Measurements from ENCODE around the gene SOCS1. TPM values are rescaled to one million over a fixed set of nuclear protein-coding genes. Genes with fewer than 3 reads are reported as not detected.

The SOCS1 gene
- total RNA-seq, 5 donors from 2014 or later (not counting 1 experiment from before 2014, with no cell fraction given), result 49.2 to 67.2 (median 54.5) TPM

DNA sequence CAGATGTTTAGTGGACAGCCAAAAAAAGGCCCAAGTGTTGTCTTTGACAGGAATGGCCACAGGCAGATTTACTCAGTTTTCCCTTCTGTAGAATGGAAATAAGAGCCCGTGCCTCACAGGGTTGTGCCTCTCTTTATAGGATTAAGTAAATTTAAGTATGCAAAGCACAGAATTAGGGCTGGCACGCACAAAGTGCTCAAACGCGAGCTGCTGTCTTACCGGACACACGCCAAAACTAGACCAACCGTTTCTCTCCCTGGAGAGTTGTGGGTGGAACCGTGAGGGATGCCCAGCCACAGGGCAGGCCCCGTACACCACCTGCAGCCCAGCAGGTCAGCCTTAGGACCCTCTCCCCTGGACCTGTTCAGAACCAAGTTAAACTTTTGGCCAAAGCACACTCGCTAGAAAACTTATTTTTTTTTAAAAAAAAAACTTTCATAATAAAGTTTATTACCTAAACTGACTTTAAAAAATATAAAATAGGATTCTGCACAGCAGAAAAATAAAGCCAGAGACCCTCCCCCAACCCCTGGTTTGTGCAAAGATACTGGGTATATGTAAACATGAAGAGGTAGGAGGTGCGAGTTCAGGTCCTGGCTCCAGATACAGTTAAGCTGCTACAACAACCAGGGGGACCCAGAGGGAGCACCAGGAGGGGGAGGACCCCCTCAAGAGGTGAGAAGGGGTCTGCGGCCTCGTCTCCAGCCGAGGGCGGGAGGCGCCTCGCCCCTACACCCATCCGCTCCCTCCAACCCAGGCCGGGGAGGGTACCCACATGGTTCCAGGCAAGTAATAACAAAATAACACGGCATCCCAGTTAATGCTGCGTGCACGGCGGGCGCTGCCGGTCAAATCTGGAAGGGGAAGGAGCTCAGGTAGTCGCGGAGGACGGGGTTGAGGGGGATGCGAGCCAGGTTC is 1.8 kb downstream of the SOCS1 start:
- Histone ChIP-seq H3K4me1 (ENCODE audit: control insufficient read depth in 1 of 2, extremely low read depth in 1 of 2, insufficient read depth in 2 of 2, low read length in 2 of 2) (peaks cover 41 to 64% of the 10 kb centered on the region in 2 experiments), H3K27ac (ENCODE audit: low read length) (peak overlapping the region; percentile 24), H3K27me3 (replicated peaks in 1 of 2; ENCODE audit: control insufficient read depth in 2 of 2, extremely low read depth in 1 of 2, insufficient read depth in 2 of 2, low read length in 1 of 2) (no peaks in the 10 kb centered on the region), H3K36me3 (ENCODE audit: control insufficient read depth in 2 of 2, extremely low read depth in 1 of 2, insufficient read depth in 1 of 2, low read length in 1 of 2) (no peaks in the 10 kb centered on the region), H3K9me3 (no peaks in the 10 kb centered on the region), H3K4me3 (ENCODE audit: control insufficient read depth in 1 of 2, extremely low read depth in 1 of 2, low read length in 1 of 2) (peak overlapping the region; percentile 62 to 64)
- Mint-ChIP-seq H3K9me3 (no peaks in the 10 kb centered on the region), H3K27me3 (no peaks in the 10 kb centered on the region), H3K36me3 (peaks cover 19% of the 10 kb centered on the region), H3K4me1 (peaks cover 57 to 63% (median 59%) of the 10 kb centered on the region in 3 donors), H3K4me3 (peak overlapping the region; percentile 81 to 92 (median 87)), H3K27ac (peak overlapping the region; percentile 92)
- peak in 1 of 4 experiments; percentile 0 for ATAC-seq (replicated peaks in 1 of 4)
- ChIA-PET POLR2A (interaction anchor here (0.7 to 0.8 kb wide), 4 partner anchors 21 to 543 kb away, joined by 3 to 4 read pairs (median 3); no protein-coding TSS in a partner anchor), CTCF (interaction anchor here (0.6 to 3.1 kb wide), 10 partner anchors 9 to 312 kb away, joined by 3 to 30 read pairs (median 4); partner anchors contain the start of gene DEXI (in 1 of the 2))
- 7% methylated on average over 16 of the region's 29 CpGs for WGBS (ENCODE audit: insufficient coverage)
- DNase-seq, result peak in 3 of 35 experiments; percentile 18 to 33 (median 30)

DNA sequence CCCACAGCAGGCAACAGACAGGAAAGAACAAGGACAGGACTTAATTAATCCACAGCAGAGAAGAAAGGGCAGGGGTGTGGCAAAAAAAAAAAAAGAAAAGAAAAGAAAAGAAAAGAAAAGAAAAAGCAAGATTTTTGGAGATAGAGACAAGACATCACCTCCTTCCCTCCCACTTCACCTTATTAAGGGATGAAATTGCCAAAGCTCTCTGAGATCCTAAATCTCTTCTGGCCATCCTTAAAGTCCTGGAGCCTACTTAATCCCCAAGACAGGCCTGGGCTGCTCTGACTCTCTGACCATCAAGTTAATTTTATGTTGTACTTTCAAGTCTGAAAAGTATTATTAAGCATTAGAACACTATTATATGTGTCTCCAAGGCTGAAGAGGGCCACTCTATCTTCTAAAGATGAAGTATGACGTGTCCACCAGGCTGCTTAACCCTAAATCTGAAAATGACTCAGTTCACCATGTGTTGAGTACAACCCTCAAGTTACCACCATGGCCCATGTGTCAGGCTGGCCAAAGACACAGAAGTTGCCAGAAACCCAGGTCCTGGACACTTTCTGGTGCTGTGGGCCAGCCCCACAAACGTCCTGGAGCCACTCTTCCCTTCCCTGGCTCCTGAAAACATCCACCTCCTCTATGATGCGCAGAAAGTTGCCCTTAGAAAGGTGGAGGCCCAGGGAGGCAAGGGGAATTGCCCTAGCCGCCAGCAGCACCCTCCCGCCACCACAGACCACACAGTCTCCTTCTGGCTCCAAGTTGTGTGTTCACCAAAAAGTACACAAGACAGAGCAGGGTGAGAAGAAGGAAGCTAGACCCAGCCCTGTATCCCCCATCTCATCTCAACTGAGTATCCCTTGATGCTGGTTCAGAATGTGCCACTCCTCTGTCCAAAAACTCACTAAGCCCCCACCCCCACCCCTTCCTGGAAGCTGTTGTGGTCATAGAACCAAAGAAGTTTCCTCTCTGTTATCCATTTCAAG is 2.7 kb downstream of the SOCS1 start:
- peak overlapping the region; percentile 62 to 64 for H3K4me3 ChIP-seq (ENCODE audit: control insufficient read depth in 1 of 2, extremely low read depth in 1 of 2, low read length in 1 of 2)
- ATAC-seq (replicated peaks in 1 of 4) (no peak), DNase-seq (peak in 31 of 35 experiments; percentile 24 to 71 (median 44))
- H3K27ac ChIP-seq (ENCODE audit: low read length), result no peak overlapping the region
- no peaks in the 10 kb centered on the region for H3K36me3 ChIP-seq (ENCODE audit: control insufficient read depth in 2 of 2, extremely low read depth in 1 of 2, insufficient read depth in 1 of 2, low read length in 1 of 2)
- ChIA-PET CTCF (interaction anchor here in 1 of 2 donors (0.6 to 3.1 kb wide), 4 partner anchors 20 to 45 kb away, joined by 4 to 30 read pairs (median 7); no protein-coding TSS in a partner anchor), POLR2A (no interaction called here)
- Mint-ChIP-seq H3K4me3 (peak overlapping the region; percentile 81 to 92 (median 87)), H3K4me1 (peaks cover 49 to 58% (median 53%) of the 10 kb centered on the region in 3 donors), H3K9me3 (no peaks in the 10 kb centered on the region), H3K27ac (peak overlapping the region; percentile 92), H3K27me3 (no peaks in the 10 kb centered on the region), H3K36me3 (peaks cover 19% of the 10 kb centered on the region)
- peaks cover 37 to 54% of the 10 kb centered on the region in 2 experiments for H3K4me1 ChIP-seq (ENCODE audit: control insufficient read depth in 1 of 2, extremely low read depth in 1 of 2, insufficient read depth in 2 of 2, low read length in 2 of 2)
- 60% methylated on average over 1 of the region's 5 CpGs for WGBS (ENCODE audit: insufficient coverage)
- no peaks in the 10 kb centered on the region for H3K9me3 ChIP-seq
- no peaks in the 10 kb centered on the region for H3K27me3 ChIP-seq (replicated peaks in 1 of 2; ENCODE audit: control insufficient read depth in 2 of 2, extremely low read depth in 1 of 2, insufficient read depth in 2 of 2, low read length in 1 of 2)

DNA sequence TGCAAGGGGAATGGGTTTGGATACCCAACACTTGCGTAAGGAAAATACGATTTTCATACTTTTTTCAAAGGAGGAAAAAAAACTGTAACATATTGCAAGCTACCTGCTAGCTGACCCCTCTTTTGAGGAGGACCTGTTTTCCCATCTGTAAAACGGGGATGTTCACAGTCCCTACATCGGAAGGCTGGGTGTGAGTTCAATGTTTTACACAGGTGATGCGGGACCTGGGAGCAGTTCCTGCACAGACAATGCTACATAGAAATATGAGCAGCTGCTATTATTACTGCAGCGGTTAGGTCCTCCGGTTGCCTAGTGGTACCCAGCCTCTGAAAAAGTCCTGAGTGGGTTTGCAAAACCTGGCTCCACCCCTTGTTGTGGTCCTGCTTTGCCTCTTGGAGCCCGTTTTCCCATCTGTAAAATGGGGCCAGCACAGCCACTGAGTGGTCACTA is 3.5 kb downstream of the SOCS1 start:
- peak overlapping the region; percentile 11 to 44 for H3K4me3 ChIP-seq (ENCODE audit: control insufficient read depth in 1 of 2, extremely low read depth in 1 of 2, low read length in 1 of 2)
- Mint-ChIP-seq H3K27me3 (no peaks in the 10 kb centered on the region), H3K9me3 (no peaks in the 10 kb centered on the region), H3K27ac (peak overlapping the region; percentile 92), H3K4me1 (peaks cover 43 to 52% (median 47%) of the 10 kb centered on the region in 3 donors), H3K36me3 (peaks cover 19% of the 10 kb centered on the region), H3K4me3 (peak overlapping the region; percentile 81 to 92 (median 87))
- no peaks in the 10 kb centered on the region for H3K36me3 ChIP-seq (ENCODE audit: control insufficient read depth in 2 of 2, extremely low read depth in 1 of 2, insufficient read depth in 1 of 2, low read length in 1 of 2)
- H3K27ac ChIP-seq (ENCODE audit: low read length), result peak overlapping the region; percentile 61
- DNase-seq (peak in 2 of 35 experiments; percentile 21 to 27), ATAC-seq (replicated peaks in 1 of 4) (no peak)
- 95% methylated on average over 4 of the region's 8 CpGs for WGBS (ENCODE audit: insufficient coverage)
- CTCF ChIA-PET, result interaction anchor here in 1 of 2 donors (0.6 to 1.7 kb wide), 5 partner anchors 19 to 288 kb away, joined by 3 to 10 read pairs (median 4); no protein-coding TSS in a partner anchor
- H3K27me3 ChIP-seq (replicated peaks in 1 of 2; ENCODE audit: control insufficient read depth in 2 of 2, extremely low read depth in 1 of 2, insufficient read depth in 2 of 2, low read length in 1 of 2), result no peaks in the 10 kb centered on the region
- POLR2A ChIA-PET, result interaction anchor here (0.9 to 1.0 kb wide), 3 partner anchors 27 to 46 kb away, joined by 3 to 5 read pairs (median 3); no protein-coding TSS in a partner anchor
- H3K4me1 ChIP-seq (ENCODE audit: control insufficient read depth in 1 of 2, extremely low read depth in 1 of 2, insufficient read depth in 2 of 2, low read length in 2 of 2), result peaks cover 33 to 46% of the 10 kb centered on the region in 2 experiments
- H3K9me3 ChIP-seq, result no peaks in the 10 kb centered on the region

DNA sequence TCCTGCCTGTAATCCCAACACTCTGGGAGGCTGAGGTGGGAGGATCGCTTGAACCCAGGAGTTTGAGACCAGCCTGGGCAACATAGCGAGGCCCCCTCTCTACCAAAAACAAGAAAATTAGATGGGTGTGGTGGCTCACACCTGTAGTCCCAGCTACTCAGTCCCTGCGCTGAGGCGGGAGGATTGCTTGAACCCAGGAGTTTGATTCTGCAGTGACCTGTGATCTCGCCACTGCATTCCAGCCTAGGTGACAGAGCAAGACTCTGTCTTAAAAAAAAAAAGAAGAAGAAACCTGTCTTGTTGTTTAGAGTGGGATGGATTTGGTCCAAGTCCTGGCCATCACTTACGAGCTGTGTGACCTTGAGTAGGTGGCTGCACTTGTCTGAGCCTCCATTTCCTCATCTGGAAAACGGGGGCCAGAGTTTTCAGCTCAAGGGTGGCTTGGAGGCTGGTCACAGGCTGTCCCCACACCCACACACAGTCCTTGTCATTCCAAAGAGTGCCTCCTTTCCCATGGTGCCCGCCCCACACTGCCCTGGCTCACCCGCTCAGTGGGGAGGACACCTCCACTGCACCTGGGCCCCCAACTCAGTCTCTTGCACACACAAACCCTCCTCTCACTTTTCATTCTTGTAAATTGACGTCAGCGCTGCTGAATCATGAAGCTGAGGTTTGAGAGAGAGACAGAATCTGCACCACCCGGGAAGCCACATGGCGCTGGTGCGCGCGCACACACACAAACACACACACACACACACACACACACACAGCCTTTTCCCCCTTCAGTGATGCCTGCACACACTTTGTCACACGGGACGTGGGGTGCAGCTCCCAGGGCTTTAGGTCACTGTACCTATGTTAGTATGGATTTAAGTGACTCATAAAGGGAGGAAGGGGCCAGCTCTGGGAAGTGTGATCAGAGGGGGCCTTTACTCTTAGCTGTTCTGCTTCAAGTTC is 4.2 kb downstream of the SOCS1 start:
- Mint-ChIP-seq H3K4me3 (peak overlapping the region; percentile 81 to 92 (median 87)), H3K27ac (peak overlapping the region; percentile 92), H3K27me3 (no peaks in the 10 kb centered on the region), H3K9me3 (no peaks in the 10 kb centered on the region), H3K4me1 (peaks cover 36 to 45% (median 40%) of the 10 kb centered on the region in 3 donors), H3K36me3 (peaks cover 19% of the 10 kb centered on the region)
- Histone ChIP-seq H3K9me3 (no peaks in the 10 kb centered on the region), H3K4me1 (ENCODE audit: control insufficient read depth in 1 of 2, extremely low read depth in 1 of 2, insufficient read depth in 2 of 2, low read length in 2 of 2) (peaks cover 26 to 39% of the 10 kb centered on the region in 2 experiments), H3K36me3 (ENCODE audit: control insufficient read depth in 2 of 2, extremely low read depth in 1 of 2, insufficient read depth in 1 of 2, low read length in 1 of 2) (no peaks in the 10 kb centered on the region), H3K27me3 (replicated peaks in 1 of 2; ENCODE audit: control insufficient read depth in 2 of 2, extremely low read depth in 1 of 2, insufficient read depth in 2 of 2, low read length in 1 of 2) (no peaks in the 10 kb centered on the region), H3K4me3 (ENCODE audit: control insufficient read depth in 1 of 2, extremely low read depth in 1 of 2, low read length in 1 of 2) (peak overlapping the region; percentile 11 to 18), H3K27ac (ENCODE audit: low read length) (peak overlapping the region; percentile 61)
- POLR2A ChIA-PET, result interaction anchor here (0.5 to 1.0 kb wide), 4 partner anchors 27 to 46 kb away, joined by 3 to 6 read pairs (median 4); no protein-coding TSS in a partner anchor
- CTCF ChIA-PET, result interaction anchor here in 1 of 2 donors (0.6 to 1.7 kb wide), 7 partner anchors 18 to 834 kb away, joined by 3 to 10 read pairs (median 4); no protein-coding TSS in a partner anchor
- WGBS (ENCODE audit: insufficient coverage), result 29% methylated on average over 9 of the region's 18 CpGs
- peak; percentile 38 to 86 (median 75) for DNase-seq
- peak; percentile 20 to 23 (median 22) for ATAC-seq (replicated peaks in 1 of 4)
